Prostate gland (tissue), 2 donors: ENCODE measurements around the gene FJX1.

ENCODE experiments used
- POLR2AphosphoS5 ChIP-seq: sonication (generic); formaldehyde crosslinking; IDR thresholded peaks from one replicate; pipeline ENCODE4 v1.6.1; 2017; ENCODE audit warnings: antibody characterized with exemption
- TF ChIP-seq, protein P1 (sequence below), 4 experiments: fragments of 200-600 bp in 2 of 4; fragments of 450-650 bp in 2 of 4; sonication (generic) in 2 of 4; IDR thresholded peaks; 1 replicate in 3 of 4; 2 replicates in 1 of 4; pipeline ENCODE4 v1.5.1; 2016 to 2019; ENCODE audit warnings: antibody characterized with exemption in 4 of 4, mild to moderate bottlenecking in 2 of 4, moderate library complexity in 2 of 4

DNA sequence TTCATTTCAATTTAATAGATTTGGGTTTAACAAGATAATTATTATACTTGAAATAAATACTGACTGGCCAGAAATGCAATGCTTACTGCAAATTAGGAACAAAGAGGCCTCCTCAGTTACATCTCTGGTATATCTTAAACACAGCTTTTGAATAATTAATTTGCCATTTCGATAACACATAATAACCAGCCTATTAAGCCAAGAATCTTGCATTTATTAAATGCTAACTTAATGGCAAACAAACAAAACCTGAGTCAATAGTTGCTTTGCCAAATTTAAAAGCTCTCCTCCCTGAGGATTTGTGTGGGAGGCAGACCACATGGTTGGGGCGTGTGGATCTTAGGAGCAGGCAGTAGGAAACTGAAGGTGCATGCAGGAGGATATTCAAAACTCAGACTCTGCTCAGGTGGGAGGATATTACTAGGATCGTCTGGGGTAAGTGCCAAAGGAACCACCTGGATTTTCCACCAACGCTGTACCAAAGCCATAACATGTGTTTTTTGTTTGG, 17.9 kb upstream of the FJX1 start:
- TF ChIP-seq, protein P1, sequence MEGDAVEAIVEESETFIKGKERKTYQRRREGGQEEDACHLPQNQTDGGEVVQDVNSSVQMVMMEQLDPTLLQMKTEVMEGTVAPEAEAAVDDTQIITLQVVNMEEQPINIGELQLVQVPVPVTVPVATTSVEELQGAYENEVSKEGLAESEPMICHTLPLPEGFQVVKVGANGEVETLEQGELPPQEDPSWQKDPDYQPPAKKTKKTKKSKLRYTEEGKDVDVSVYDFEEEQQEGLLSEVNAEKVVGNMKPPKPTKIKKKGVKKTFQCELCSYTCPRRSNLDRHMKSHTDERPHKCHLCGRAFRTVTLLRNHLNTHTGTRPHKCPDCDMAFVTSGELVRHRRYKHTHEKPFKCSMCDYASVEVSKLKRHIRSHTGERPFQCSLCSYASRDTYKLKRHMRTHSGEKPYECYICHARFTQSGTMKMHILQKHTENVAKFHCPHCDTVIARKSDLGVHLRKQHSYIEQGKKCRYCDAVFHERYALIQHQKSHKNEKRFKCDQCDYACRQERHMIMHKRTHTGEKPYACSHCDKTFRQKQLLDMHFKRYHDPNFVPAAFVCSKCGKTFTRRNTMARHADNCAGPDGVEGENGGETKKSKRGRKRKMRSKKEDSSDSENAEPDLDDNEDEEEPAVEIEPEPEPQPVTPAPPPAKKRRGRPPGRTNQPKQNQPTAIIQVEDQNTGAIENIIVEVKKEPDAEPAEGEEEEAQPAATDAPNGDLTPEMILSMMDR (IDR thresholded peaks at IDR 0.05): no peak
- no peak for TF ChIP-seq POLR2AphosphoS5
